Fibroblast of the aortic adventitia (primary cell): ENCODE measurements around the gene LILRA6. TPM values are rescaled to one million over a fixed set of nuclear protein-coding genes. Genes with fewer than 3 reads are reported as not detected.

Experiments used
- DNase-seq: peaks from one replicate; pipeline ENCODE4 v3.0.0-alpha.2; 2010; ENCODE audit warnings: low read depth
- H3K4me3 ChIP-seq: 2 replicates; pipeline ENCODE4 v1.5.1; 2011; ENCODE audit warnings: low read depth, mild to moderate bottlenecking, control low read depth, low read length, moderate library complexity
- CTCF ChIP-seq: IDR thresholded peaks from 2 replicates; pipeline ENCODE4 v1.5.1; 2011; ENCODE audit warnings: mild to moderate bottlenecking, low read length, control low read depth, inconsistent platforms; ENCODE audit not compliant: insufficient read depth
- small RNA-seq: library from RNA; depleted of rRNA; stranded (forward); fragments of <200 nt; gene quantifications from one replicate; pipeline ENCODE3, GENCODE V24; 2012
- total RNA-seq: library from RNA; depleted of rRNA; stranded (reverse); fragments of >200 nt; gene quantifications from 2 replicates; pipeline ENCODE4 v1.2.3, GENCODE V29; 2012; ENCODE audit warnings: low replicate concordance

Gene LILRA6
- total RNA-seq, 1 donor = not detected

- DNase-seq = peak; percentile 56
- no peak for TF ChIP-seq CTCF
- H3K4me3 ChIP-seq = peak overlapping the region; percentile 79
Observed at GRCh38 chr19:54188215-54188871, 54.2 kb downstream of the LILRA6 start.

GRCh38 chr19:54186934-54187381 is 55.6 kb downstream of the LILRA6 start:
- no peak for TF ChIP-seq CTCF

More at GRCh38 chr19:54186934-54187381, 55.6 kb downstream of the LILRA6 start:
- H3K4me3 ChIP-seq = no peak overlapping the region
- no peak for DNase-seq

Small RNA genes lying within 50 kb of the gene (small RNA-seq; reads per million reads assigned to genes)
- gene MIR4752 (not detected), gene RNU6-1307P (not detected)

Other genes with a start within 250 kb of the LILRA6 start
- gene VSTM1, start 178.9 kb downstream of the LILRA6 start, total RNA-seq = not detected in 2 replicates
- not detected in 2 replicates for gene TARM1, start 161.4 kb downstream of the LILRA6 start, total RNA-seq
- gene OSCAR, start 142.0 kb downstream of the LILRA6 start, total RNA-seq = 0.63 and 2.5 TPM in 2 replicates
- gene NDUFA3, start 139.9 kb downstream of the LILRA6 start, total RNA-seq = 9.0 and 11.4 TPM in 2 replicates
- gene TFPT, start 127.1 kb downstream of the LILRA6 start, total RNA-seq = 8.9 and 18.3 TPM in 2 replicates
- gene PRPF31, start 127.0 kb downstream of the LILRA6 start, total RNA-seq = 32.6 and 37.2 TPM in 2 replicates
- gene CNOT3, start 105.0 kb downstream of the LILRA6 start, total RNA-seq = 6.0 and 9.8 TPM in 2 replicates
- 4.4 and 6.8 TPM in 2 replicates for gene LENG1, start 83.1 kb downstream of the LILRA6 start, total RNA-seq
- 0.27 and 0.82 TPM in 2 replicates for gene TMC4, start 69.6 kb downstream of the LILRA6 start, total RNA-seq
- gene MBOAT7, start 53.2 kb downstream of the LILRA6 start, total RNA-seq = 46.9 and 48.7 TPM in 2 replicates
- gene TSEN34, start 51.5 kb downstream of the LILRA6 start, total RNA-seq = 42.8 and 67.6 TPM in 2 replicates
- gene RPS9, start 41.9 kb downstream of the LILRA6 start, total RNA-seq = 1,882 and 1,909 TPM in 2 replicates
- not detected in 2 replicates for gene LILRB3, start 19.8 kb downstream of the LILRA6 start, total RNA-seq
- gene LILRB5, start 14.5 kb upstream of the LILRA6 start, total RNA-seq = not detected in 2 replicates
- not detected in 2 replicates for gene LILRB2, start 38.3 kb upstream of the LILRA6 start, total RNA-seq
- not detected in 2 replicates for gene LILRA5, start 70.4 kb upstream of the LILRA6 start, total RNA-seq
- not detected in 2 replicates for gene LILRA4, start 96.4 kb upstream of the LILRA6 start, total RNA-seq
- not detected in 2 replicates for gene LAIR1, start 122.1 kb upstream of the LILRA6 start, total RNA-seq
- not detected in 2 replicates for gene TTYH1, start 172.7 kb upstream of the LILRA6 start, total RNA-seq
- 21.7 and 41.7 TPM in 2 replicates for gene LENG8, start 206.4 kb upstream of the LILRA6 start, total RNA-seq
- 3.7 and 4.9 TPM in 2 replicates for gene LENG9, start 221.0 kb upstream of the LILRA6 start, total RNA-seq
- 7.9 and 48.8 TPM in 2 replicates for gene CDC42EP5, start 230.5 kb upstream of the LILRA6 start, total RNA-seq